DND-41 (cell line): ENCODE results near the gene ANP32B.
A peak's percentile ranks its signal among the peaks of the same experiment; 100 is the strongest.

ENCODE experiments used
- ATAC-seq: fragments of 200-7000 bp; cut with Tn5 transposase; 3 replicates; pipeline ENCODE4 v1.9.1; 2021; ENCODE audit warnings: low read depth; ENCODE audit not compliant: insufficient read depth
- DNase-seq: peaks from one replicate; pipeline ENCODE4 v3.0.0-alpha.2; 2020
- H2AFZ ChIP-seq: 2 replicates; pipeline ENCODE4 v1.6.0; 2012; ENCODE audit warnings: low read depth, low read length
- H3K27ac ChIP-seq: 2 replicates; pipeline ENCODE4 v1.5.1; 2012; ENCODE audit warnings: low read length, inconsistent platforms
- H3K27me3 ChIP-seq: fragments of 200-600 bp; sonication (generic); 2 replicates; pipeline ENCODE4 v1.6.0; 2012; ENCODE audit warnings: low read length, mild to moderate bottlenecking, inconsistent platforms; ENCODE audit not compliant: insufficient read depth, poor library complexity
- H3K36me3 ChIP-seq: 2 replicates; pipeline ENCODE4 v1.5.1; 2012; ENCODE audit warnings: low read length, inconsistent platforms; ENCODE audit not compliant: insufficient read depth
- H3K4me1 ChIP-seq: 2 replicates; pipeline ENCODE4 v1.5.1; 2012; ENCODE audit warnings: mild to moderate bottlenecking, low read length; ENCODE audit not compliant: insufficient read depth
- H3K4me2 ChIP-seq: 2 replicates; pipeline ENCODE4 v1.6.0; 2012; ENCODE audit warnings: mild to moderate bottlenecking, moderate library complexity, low read length, inconsistent platforms; ENCODE audit not compliant: insufficient read depth
- H3K4me3 ChIP-seq, 2 experiments: fragments of 200-600 bp in 1 of 2; shearing (Covaris generic) in 1 of 2; 2 replicates each; pipeline ENCODE4 v1.5.1; 2012 to 2016; ENCODE audit warnings: inconsistent platforms in 2 of 2, low read length in 2 of 2, mild to moderate bottlenecking in 2 of 2, low read depth in 1 of 2, moderate library complexity in 1 of 2
- H3K79me2 ChIP-seq: 2 replicates; pipeline ENCODE4 v1.6.0; 2012; ENCODE audit warnings: low read length, inconsistent platforms; ENCODE audit not compliant: insufficient read depth
- H3K9ac ChIP-seq: 2 replicates; pipeline ENCODE4 v1.6.0; 2012; ENCODE audit warnings: low read depth, mild to moderate bottlenecking, inconsistent platforms, low read length, moderate library complexity
- H3K9me3 ChIP-seq: 2 replicates; pipeline ENCODE4 v1.5.1; 2012; ENCODE audit warnings: low read length, moderate library complexity, mild to moderate bottlenecking, inconsistent platforms; ENCODE audit not compliant: insufficient read depth, severe bottlenecking
- H4K20me1 ChIP-seq: 2 replicates; pipeline ENCODE4 v1.6.0; 2012; ENCODE audit warnings: low read length; ENCODE audit not compliant: insufficient read depth
- CTCF ChIP-seq: IDR thresholded peaks from 2 replicates; pipeline ENCODE4 v1.5.1; 2012; ENCODE audit warnings: borderline replicate concordance, low read length, moderate library complexity, mild to moderate bottlenecking; ENCODE audit not compliant: poor library complexity, severe bottlenecking; ENCODE audit errors: extremely low read depth
- EZH2 ChIP-seq: IDR thresholded peaks from 3 replicates; pipeline ENCODE4 v1.6.1; 2012; ENCODE audit warnings: borderline replicate concordance, low read depth, mild to moderate bottlenecking, moderate library complexity, low read length, inconsistent platforms; ENCODE audit not compliant: severe bottlenecking

ANP32B gene

GRCh38 chr9:97969014-97969413 lies 14.1 kb upstream of the ANP32B start:
- H3K36me3 ChIP-seq = no peaks in the 10 kb centered on the region
- H3K4me2 ChIP-seq = peak overlapping the region; percentile 74
- H2AFZ ChIP-seq = peak overlapping the region; percentile 43; the same call in 1 of the 2 replicates
- DNase-seq (no peak), ATAC-seq (no peak)
- peaks cover 42% of the 10 kb centered on the region for H3K4me1 ChIP-seq
- no peak for TF ChIP-seq EZH2
- TF ChIP-seq CTCF = no peak
- no peaks in the 10 kb centered on the region for H4K20me1 ChIP-seq
- H3K27me3 ChIP-seq = no peaks in the 10 kb centered on the region
- H3K27ac ChIP-seq = peak overlapping the region; percentile 83
- H3K9me3 ChIP-seq = no peaks in the 10 kb centered on the region
- no peak overlapping the region; a peak in 1 of 4 replicates for H3K4me3 ChIP-seq
- H3K79me2 ChIP-seq = peaks cover 14% of the 10 kb centered on the region
- H3K9ac ChIP-seq = peak overlapping the region; percentile 47

- Histone ChIP-seq H2AFZ (peak overlapping the region; percentile 32), H3K9me3 (no peaks in the 10 kb centered on the region), H3K9ac (peak overlapping the region; percentile 62), H3K36me3 (no peaks in the 10 kb centered on the region), H3K27me3 (no peaks in the 10 kb centered on the region), H3K4me2 (peak overlapping the region; percentile 74), H3K4me1 (peaks cover 46% of the 10 kb centered on the region), H3K27ac (peak overlapping the region; percentile 83), H3K79me2 (peaks cover 14% of the 10 kb centered on the region), H3K4me3 (peak overlapping the region; percentile 17 to 59), H4K20me1 (no peaks in the 10 kb centered on the region)
- no peak for TF ChIP-seq CTCF
- DNase-seq = peak; percentile 81
- peak; percentile 92 for ATAC-seq
Measured at GRCh38 chr9:97970165-97970564, 13.0 kb upstream of the ANP32B start.

- peaks cover 18% of the 10 kb centered on the region for H3K79me2 ChIP-seq
- no peak for DNase-seq
- H3K27me3 ChIP-seq = no peaks in the 10 kb centered on the region
- no peak overlapping the region for H3K4me3 ChIP-seq
- H3K27ac ChIP-seq = no peak overlapping the region
- H3K9ac ChIP-seq = no peak overlapping the region
- no peaks in the 10 kb centered on the region for H4K20me1 ChIP-seq
- TF ChIP-seq CTCF (no peak), EZH2 (no peak)
- ATAC-seq = no peak
- H3K36me3 ChIP-seq = no peaks in the 10 kb centered on the region
- no peak overlapping the region for H2AFZ ChIP-seq
- H3K4me2 ChIP-seq = no peak overlapping the region
- H3K4me1 ChIP-seq = peaks cover 46% of the 10 kb centered on the region
- no peaks in the 10 kb centered on the region for H3K9me3 ChIP-seq
Measured at GRCh38 chr9:97972753-97973152, 10.4 kb upstream of the ANP32B start.

GRCh38 chr9:97975376-97975775 lies 7.8 kb upstream of the ANP32B start:
- H3K27me3 ChIP-seq = no peaks in the 10 kb centered on the region

More at GRCh38 chr9:97975376-97975775, 7.8 kb upstream of the ANP32B start:
- no peak for TF ChIP-seq CTCF
- TF ChIP-seq EZH2 = no peak
- Histone ChIP-seq H3K27ac (no peak overlapping the region), H3K79me2 (peaks cover 15% of the 10 kb centered on the region), H3K4me3 (no peak overlapping the region), H3K4me2 (no peak overlapping the region), H3K9me3 (no peaks in the 10 kb centered on the region), H4K20me1 (no peaks in the 10 kb centered on the region), H3K36me3 (no peaks in the 10 kb centered on the region), H3K4me1 (peaks cover 27% of the 10 kb centered on the region), H2AFZ (no peak overlapping the region), H3K9ac (no peak overlapping the region)
- ATAC-seq = no peak
- no peak for DNase-seq
